Activated CD8-positive, alpha-beta memory T cell treated with anti-CD3 and anti-CD28 coated beads, Interleukin-2, amount 50 U/mL, for 24 hours (primary cell): ENCODE measurements around the gene TLN1.
A peak's percentile ranks its signal among the peaks of the same experiment; 100 is the strongest.

ENCODE experiments used
- DNase-seq: peaks from one replicate; pipeline ENCODE4 v3.0.0-alpha.2; 2020; ENCODE audit errors: extremely low read depth

Gene TLN1, protein sequence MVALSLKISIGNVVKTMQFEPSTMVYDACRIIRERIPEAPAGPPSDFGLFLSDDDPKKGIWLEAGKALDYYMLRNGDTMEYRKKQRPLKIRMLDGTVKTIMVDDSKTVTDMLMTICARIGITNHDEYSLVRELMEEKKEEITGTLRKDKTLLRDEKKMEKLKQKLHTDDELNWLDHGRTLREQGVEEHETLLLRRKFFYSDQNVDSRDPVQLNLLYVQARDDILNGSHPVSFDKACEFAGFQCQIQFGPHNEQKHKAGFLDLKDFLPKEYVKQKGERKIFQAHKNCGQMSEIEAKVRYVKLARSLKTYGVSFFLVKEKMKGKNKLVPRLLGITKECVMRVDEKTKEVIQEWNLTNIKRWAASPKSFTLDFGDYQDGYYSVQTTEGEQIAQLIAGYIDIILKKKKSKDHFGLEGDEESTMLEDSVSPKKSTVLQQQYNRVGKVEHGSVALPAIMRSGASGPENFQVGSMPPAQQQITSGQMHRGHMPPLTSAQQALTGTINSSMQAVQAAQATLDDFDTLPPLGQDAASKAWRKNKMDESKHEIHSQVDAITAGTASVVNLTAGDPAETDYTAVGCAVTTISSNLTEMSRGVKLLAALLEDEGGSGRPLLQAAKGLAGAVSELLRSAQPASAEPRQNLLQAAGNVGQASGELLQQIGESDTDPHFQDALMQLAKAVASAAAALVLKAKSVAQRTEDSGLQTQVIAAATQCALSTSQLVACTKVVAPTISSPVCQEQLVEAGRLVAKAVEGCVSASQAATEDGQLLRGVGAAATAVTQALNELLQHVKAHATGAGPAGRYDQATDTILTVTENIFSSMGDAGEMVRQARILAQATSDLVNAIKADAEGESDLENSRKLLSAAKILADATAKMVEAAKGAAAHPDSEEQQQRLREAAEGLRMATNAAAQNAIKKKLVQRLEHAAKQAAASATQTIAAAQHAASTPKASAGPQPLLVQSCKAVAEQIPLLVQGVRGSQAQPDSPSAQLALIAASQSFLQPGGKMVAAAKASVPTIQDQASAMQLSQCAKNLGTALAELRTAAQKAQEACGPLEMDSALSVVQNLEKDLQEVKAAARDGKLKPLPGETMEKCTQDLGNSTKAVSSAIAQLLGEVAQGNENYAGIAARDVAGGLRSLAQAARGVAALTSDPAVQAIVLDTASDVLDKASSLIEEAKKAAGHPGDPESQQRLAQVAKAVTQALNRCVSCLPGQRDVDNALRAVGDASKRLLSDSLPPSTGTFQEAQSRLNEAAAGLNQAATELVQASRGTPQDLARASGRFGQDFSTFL (N-terminal part only)

DNA sequence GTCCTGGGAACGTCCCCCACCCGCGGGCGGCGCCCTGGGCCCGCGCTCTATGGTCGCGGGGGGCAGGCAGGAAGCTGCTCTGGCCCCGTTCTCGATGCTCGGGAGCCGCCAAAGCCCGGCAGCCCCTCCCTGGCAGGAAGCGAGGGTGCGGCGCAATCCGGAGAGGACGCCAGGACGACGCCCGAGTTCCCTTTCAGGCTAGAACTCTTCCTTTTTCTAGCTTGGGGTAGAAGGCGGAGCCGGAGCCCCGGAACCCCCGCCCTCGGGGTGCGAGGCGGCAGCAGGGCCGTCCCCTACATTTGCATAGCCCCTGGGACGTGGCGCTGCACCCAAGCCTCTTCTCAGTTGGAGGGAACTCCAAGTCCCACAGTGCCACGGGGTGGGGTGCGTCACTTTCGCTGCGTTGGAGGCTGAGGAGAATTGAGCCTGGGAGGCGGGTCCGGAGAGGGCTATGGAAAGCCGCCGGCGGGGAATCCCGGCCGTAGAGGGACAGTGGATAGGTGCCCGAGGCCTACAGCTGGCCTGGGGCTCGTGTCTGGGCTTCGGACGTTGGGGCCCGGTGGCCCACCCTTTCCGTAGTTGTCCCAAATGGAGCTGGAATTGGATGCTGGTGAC, at the start of gene TLN1, which contains the start of gene CREB3:
TSS of gene TLN1 (minus strand) at position 11 of the 615 bp plus-strand sequence. CDS start 6,501 bp downstream, outside the sequence.
TSS of gene CREB3 (plus strand) at position 482 of the 615 bp plus-strand sequence. CDS start at position 589, 107 bp downstream.
- peak; percentile 94 for DNase-seq

DNA sequence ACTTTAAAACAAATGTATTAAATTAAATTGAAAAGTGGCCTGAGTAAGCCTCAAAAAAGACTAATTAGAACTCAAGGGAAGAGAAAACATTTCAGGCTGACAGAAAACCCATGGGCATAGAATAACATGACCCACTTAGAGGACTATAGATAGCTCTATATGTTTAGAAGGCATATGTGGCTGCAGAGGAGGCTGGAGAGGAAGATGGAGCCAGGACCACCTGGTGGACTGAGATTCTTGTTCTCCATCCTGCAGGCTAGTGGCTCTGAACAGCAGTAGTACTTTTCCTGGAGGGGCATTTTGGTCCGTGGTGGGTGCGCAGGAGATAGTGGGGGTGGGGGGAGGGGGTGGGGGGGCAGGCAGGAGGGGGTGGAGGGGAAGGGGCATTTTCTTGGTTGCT, 49.1 kb upstream of the TLN1 start:
- no peak for DNase-seq

DNA sequence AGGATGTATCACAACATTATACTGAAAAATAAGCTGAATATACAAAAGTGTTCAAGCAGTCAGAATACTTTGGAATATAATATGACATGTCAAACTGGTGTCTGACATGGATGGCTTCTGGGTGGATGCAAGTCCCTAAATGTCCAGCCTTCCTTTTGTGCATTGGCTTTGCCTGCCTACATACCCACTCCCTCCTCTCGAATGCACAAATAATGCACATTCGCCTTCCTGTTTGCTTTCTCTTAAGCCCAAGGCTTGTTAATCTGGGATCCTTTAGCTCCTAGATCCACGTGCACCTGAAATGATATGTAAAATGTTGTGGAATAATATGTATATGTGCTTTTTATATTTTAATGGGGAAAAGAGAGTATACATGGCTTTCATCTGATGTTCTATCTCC, 46.5 kb upstream of the TLN1 start:
- no peak for DNase-seq

DNA sequence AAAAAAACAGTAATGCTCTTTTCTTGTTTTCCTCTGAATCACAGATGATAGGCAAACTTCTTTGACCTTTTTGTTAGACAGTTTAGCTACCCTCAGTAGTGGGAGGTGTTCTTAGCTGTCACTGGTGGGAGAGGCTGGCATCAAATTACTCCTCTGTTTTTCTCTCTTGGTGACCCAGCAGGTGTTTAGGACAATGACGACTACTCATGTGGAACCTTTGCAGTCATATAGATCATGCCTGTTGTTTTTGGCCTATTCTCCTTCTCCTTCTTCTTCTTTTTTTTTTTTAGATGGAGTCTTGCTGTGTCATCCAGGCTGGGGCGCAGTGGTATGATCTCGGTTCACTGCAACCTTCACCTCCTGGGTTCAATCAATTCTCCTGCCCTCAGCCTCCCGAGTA, 44.0 kb upstream of the TLN1 start:
- no peak for DNase-seq

DNA sequence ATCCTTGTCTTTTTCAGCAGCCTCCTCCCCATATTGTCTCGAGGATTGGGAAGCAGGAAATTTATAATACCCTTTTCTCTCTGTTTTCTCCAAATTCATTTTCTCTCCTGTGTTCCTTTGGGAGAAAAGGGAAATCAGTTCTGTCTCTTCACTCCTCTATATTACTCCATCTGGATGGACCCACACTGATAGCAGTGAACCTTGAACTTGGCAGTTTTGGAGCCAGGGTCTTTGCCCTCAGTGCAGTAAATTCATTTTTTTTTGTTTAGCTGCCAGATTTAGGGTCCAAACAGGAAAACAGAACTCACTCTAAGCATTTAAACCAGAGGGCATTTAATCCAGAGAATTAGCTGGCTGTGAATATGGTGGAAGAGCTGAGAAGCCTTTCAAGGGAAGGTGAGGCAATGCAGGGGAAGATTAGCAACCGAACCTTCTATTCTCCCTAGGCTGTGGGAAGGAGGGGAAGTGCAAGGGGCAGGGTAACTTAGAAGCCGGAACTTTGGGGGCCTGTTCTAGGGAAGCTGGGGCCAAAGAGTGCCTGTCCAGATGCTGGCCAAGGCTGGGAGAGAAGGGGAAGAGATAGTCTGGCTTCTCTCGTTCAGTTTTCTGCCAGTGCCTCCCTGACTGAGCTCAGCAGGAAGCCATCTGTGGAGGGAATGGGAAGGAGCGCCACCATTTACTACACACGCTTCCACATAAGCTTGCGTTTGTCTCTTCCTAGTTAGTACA, 43.1 kb upstream of the TLN1 start:
- DNase-seq = no peak

DNA sequence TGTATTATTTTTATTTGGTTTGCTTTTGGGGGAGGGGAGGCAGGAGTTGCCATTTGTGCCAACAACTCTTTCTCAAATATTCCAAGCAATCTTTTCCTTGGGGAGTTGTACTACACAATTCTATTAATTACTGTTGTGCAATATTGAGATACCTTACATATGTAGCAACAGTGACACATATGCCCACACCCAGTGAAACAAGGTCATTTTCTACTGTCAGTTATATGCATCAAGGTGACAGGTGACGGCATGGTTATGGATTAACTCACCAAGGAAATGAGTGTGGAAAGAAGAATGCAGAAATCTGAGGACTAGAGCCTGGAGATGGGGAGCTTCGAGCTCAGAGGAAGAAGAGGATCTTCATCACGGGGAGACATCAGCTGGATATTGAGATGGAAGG, 39.9 kb upstream of the TLN1 start:
- no peak for DNase-seq

DNA sequence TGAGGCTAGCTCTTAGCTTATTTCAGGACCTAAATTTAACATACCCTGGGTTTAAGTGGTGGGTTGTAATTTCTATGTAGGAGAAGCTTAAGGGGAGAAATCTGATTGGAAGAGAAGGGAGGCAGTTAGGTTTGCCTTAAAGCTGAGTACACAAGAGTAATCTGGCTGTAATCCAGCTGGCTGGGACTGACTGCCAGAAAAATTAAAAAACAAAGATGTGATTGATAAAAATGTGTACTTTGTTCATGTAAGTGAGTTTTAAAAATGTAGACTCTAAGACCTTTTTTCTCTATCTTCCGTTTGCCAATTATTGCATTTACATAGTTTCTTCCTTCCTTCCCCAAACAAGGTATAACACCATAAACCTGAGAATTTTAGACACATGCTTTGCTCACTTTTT, 39.5 kb upstream of the TLN1 start:
- no peak for DNase-seq

DNA sequence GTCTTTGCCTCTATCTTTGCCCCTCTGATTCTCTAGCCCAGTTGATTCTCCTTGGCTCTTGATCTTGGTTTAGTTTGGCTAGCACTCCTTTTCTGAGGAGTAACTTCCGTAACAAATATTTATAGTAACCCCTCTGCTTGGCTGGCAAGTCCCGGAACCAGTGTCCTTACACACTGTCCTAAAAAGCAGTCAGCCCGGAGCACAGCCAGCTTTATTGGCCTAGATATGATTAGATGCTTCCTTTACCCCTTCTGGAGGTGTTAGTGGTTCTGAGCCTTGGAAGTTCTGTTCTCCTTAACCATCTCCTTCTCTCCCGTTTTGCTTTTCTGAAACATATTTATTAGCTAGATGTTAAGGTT, 39.1 kb upstream of the TLN1 start:
- no peak for DNase-seq

DNA sequence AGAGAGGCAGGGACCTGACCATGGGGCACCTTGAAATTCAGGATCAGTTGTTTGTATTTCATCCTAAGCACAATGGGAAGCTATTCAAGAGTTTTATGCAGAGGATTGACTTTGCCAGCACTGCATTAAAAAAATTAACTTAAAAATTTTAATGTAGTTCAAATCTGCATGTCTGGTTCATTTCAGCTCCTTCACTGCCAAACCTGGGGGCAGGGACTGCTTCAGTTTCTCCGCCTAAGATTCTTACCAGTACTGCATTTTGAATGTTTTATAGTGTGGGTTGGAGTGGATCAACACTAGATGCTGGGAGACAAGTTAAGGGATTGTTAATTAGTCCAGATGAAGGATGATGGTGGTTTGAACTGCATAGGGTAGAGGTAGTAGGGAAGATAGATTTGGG, 37.8 kb upstream of the TLN1 start:
- DNase-seq = no peak

DNA sequence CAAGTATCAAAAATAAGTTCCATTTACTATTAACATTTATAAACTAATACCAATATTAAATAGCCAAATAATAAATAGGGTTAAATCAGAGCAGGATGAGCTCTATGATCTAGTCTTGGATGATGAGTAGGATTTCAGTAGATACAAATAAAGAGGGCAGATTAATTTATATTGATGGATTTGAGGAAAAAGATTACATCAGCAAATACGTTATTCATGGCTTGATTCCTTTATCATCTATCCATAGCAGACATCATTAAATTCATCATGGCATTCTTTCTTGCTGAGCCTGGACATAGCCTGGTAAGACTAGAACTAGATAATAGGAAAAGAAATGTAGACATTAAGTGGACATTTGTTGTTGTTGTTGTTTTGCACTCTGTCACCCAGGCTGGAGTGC, 35.5 kb upstream of the TLN1 start:
- no peak for DNase-seq

DNA sequence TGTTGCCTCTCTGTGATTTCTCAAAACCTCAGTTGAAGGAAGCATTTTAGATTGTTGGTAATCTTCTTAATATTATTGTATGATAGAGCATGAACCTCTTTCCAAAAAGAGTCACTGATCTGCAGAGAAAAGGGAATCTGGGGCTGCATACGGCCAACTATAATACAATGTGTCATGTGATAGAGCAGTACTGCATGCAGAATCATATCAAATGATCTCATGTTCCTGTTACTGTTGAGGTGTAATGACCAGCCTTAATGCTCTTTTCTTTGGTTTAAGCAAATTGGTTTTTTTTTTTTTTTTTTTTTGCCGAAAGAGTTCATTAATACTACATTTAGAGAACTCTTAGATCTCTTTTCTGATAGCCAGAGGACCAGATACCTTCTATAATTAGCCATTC, 35.0 kb upstream of the TLN1 start:
- DNase-seq = no peak

DNA sequence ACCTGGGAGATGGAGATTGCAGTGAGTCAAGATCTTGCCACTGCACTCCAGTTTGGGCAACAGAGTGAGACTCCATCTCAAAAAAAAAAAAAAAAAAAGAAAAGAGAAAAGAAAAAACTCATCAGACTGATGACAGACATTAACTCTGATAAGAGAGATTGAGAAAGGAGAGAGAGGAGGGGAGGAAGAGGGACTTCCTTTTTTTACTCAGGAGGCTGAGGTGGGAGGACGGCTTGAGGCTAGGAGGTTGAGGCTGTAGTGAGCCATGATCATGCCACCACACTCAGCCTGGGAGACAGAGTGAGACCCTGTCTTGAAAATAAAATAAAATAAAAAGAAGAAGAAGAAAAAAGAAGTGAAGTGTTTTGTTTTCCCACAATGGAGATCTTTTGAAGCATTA, 31.8 kb upstream of the TLN1 start:
- DNase-seq = no peak

DNA sequence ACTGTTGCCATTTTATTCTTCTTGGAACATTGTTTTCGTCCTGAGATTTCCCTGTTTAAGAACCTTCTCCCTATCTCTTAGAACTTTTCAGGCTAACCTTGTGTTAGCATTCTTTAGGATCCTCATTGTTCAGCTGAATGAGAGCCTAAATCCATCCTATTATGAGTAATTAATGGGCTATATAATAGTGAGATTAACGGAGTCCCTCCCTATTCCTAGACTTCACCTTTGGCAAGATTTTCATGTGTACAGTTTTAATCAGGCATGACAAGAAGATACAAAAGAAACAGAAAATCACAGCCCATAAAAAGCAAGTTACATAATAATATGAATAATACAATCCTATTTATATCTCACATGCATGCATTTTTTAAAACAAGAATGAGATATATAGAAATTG, 31.2 kb upstream of the TLN1 start:
- DNase-seq = no peak

DNA sequence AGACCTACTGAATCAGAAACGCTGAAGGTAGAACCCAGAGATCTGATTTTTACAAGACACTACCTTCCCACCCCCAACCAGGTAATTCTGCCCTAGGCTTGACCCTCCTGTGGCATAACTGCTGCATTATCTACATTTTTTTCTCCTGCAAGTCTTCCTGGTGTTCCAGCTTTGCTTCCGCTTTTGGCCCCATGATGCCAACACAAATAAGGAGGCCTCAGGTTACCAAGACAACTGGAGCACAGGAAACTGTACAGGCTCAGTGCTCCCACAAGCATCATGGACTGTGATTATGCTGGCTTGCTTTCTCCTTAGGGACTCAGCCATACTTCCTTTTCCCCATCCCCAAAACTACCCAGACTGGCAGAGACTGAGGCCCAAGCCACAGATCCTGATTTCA, 28.7 kb upstream of the TLN1 start:
- no peak for DNase-seq

DNA sequence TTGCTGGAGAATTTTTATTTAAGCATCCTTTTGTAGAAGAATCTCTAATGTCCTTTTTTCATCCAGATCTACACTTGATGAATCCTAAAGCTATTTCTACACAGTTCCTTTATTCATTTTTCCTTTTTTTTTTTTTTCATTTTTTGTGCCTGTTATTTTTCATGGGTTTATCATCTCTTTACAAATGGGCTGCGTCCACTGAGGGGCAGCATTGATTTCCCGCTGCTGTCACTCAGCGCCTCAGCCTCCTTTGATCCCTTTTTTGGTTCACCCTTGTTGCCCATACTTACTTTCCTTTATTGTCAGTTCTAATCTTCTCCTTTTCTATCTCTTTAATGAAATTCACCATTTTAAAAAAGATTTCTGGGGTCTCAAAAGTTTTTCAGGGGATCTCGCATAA, 27.8 kb upstream of the TLN1 start:
- no peak for DNase-seq

DNA sequence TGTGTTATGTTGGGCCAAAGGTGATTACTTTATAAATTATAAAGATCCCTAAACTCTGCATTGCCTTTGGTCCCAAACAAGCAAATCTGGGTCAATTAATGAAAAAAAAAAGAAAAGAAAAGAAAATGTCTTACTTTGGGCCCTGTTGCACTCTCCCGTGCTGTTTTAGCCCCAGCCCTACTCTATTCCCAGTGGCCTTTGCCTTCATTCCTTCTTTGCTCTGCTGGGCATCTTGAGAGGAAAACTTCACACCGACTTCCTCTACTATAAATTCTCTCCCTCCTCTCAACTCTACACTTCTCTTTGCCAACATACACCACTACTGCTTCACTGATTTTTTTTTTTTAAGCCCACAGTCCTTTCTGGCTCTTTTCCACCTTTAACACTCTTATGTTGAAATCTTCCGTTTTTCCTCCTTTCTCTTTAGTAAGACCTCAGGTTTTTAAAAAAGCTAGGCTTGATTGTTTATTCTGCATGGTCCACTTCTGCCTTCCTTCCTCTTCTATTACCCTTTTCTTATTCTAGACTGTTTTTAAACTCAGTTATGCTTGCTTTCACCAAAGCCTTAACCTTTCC, 26.6 kb upstream of the TLN1 start:
- no peak for DNase-seq

DNA sequence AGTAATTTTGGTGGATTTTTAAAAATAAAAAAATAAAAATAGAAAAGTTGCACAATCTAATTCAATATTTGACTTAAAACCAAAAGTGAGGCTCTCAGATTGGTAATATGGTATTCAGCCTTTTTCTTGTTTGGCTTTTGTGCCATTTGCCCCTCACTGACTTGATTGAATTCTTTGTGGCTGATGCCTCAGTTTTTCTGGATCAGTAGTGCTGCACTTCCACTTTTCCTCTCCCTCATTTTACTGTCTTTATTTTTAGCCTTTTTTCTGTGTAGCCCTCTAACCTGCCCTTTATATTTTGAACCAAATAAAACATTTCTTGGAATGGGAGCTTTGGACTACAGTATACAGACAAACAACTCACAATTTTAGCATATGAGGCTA, 25.9 kb upstream of the TLN1 start:
- no peak for DNase-seq

DNA sequence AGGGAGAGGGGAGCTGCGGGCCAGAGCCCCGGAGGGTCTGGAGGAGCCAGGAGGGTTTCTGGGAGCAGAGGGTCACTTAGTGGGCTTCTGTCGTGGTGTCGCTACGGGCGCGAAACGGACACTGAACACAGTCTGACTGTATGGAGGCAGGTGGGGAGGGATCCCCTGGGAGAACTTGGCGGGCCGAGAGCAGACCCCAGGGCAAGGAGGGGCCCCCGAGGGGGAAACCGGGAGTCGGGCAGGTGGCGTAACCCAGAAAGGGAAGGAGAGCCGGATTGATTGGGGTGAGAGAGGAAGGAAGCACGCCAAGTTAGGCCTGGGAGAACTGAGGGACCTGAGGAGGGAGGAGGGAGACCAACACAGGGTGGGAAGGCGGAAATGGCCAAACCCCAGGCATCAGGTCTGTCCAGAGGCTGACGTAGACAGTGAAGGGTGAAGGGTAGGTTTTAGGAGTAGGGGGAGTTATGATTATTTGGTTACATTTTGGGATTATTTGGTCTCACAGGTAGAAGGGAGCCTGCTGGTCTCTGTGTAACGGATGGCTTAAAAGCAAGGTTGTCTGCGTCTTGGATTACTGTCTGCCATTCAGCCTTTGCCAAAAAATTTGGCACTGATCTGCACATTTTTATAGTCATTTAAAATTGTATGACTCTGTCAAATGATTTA, 25.4 kb upstream of the TLN1 start:
- no peak for DNase-seq

DNA sequence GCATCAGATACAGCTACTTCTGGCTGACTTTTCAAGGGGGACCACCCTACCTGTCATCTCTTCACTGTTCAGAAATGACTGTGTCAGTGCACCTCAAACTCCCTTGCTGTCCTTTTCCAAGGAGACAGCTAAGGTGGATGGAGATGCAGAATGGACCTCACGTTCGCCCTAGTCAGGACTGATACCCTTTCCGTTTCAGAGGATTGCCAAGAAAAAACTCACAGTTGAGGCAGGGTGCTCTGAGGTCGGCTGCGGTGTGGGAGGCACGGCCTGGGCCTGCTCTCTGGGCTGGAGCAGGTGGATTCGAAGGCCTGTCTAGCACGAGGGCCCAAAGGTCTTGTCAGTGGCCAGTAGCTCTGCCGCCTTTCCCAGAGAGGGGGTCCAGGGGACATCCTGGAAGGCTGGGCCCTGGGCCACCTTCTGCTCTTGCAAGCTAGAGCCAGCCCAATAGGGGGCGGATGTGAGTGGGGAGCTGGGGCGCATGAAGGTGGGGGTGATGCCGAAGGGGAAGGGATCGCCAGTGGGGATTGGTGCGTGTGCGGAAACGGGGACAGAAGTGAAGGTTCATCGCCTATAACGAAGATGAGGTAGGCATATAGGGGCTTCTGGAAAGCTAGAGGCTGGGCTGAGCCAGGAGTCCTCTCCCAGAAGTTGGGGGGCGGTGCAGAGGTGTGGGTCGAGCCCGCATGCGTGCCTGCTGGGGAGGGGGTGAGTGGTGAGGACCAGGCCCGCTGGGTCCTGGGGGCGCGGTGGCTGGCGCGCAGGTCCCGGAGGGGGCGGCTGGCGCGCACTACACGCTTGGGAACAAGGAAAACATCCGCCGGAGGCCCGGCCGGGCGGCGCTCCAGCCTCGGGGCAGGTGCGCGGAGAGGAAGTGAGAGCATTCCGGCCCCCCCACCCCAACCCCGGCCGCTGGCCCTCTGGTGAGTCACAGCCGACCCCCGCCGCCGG, 24.6 kb upstream of the TLN1 start:
- DNase-seq = no peak
